H9 (cell line): Measurements from ENCODE around the gene GRIN2A. TPM values are rescaled to one million over a fixed set of nuclear protein-coding genes. Genes with fewer than 3 reads are reported as not detected.
A peak's percentile ranks its signal among the peaks of the same experiment; 100 is the strongest.

Experiments used
- DNase-seq: peaks from one replicate; pipeline ENCODE4 v3.0.0-alpha.2; 2017
- H2AFZ ChIP-seq: one replicate; pipeline ENCODE4 v1.6.1; 2013; ENCODE audit warnings: mild to moderate bottlenecking, low read length, control low read depth, moderate library complexity
- H2AK5ac ChIP-seq: 2 replicates; pipeline ENCODE4 v1.6.1; 2013; ENCODE audit warnings: low read length, control low read depth, mixed read lengths; ENCODE audit not compliant: insufficient read length
- H2BK120ac ChIP-seq: one replicate; pipeline ENCODE4 v1.6.1; 2013; ENCODE audit warnings: low read depth, mild to moderate bottlenecking, low read length, control low read depth, inconsistent platforms; ENCODE audit not compliant: poor library complexity, severe bottlenecking
- H2BK12ac ChIP-seq: 2 replicates; pipeline ENCODE4 v1.6.1; 2013; ENCODE audit warnings: low read length, control low read depth, mixed read lengths, low read depth; ENCODE audit not compliant: insufficient read length
- H2BK15ac ChIP-seq: 2 replicates; pipeline ENCODE4 v1.6.1; 2013; ENCODE audit warnings: low read depth, low read length, control low read depth
- H2BK20ac ChIP-seq: one replicate; pipeline ENCODE4 v1.6.1; 2013; ENCODE audit warnings: low read depth, mild to moderate bottlenecking, low read length, control low read depth, inconsistent platforms; ENCODE audit not compliant: poor library complexity, severe bottlenecking
- H2BK5ac ChIP-seq: 2 replicates; pipeline ENCODE4 v1.6.1; 2013; ENCODE audit warnings: low read length, control low read depth, mixed read lengths; ENCODE audit not compliant: insufficient read length
- H3K14ac ChIP-seq: 2 replicates; pipeline ENCODE4 v1.6.1; 2013; ENCODE audit warnings: low read length, control low read depth; ENCODE audit not compliant: insufficient read depth
- H3K18ac ChIP-seq: 2 replicates; pipeline ENCODE4 v1.6.1; 2013; ENCODE audit warnings: low read depth, mild to moderate bottlenecking, mixed read lengths, low read length, control low read depth; ENCODE audit not compliant: insufficient read length
- H3K23ac ChIP-seq: 2 replicates; pipeline ENCODE4 v1.6.1; 2013; ENCODE audit warnings: low read length, control low read depth, mixed read lengths, low read depth; ENCODE audit not compliant: insufficient read length
- H3K23me2 ChIP-seq: 2 replicates; pipeline ENCODE4 v1.6.1; 2013; ENCODE audit warnings: low read depth, mild to moderate bottlenecking, mixed read lengths, low read length, control low read depth; ENCODE audit not compliant: insufficient read length, poor library complexity, severe bottlenecking
- H3K27ac ChIP-seq: 2 replicates; pipeline ENCODE4 v1.5.1; 2013; ENCODE audit warnings: low read length, control low read depth, mixed read lengths, low read depth; ENCODE audit not compliant: insufficient read length
- H3K27me3 ChIP-seq: 2 replicates; pipeline ENCODE4 v1.6.1; 2013; ENCODE audit warnings: low read length, control low read depth, inconsistent platforms; ENCODE audit not compliant: insufficient read depth
- H3K4ac ChIP-seq: 2 replicates; pipeline ENCODE4 v1.6.1; 2013; ENCODE audit warnings: low read depth, mild to moderate bottlenecking, control low read depth, inconsistent platforms, low read length, moderate library complexity
- H3K4me1 ChIP-seq: 2 replicates; pipeline ENCODE4 v1.6.1; 2013; ENCODE audit warnings: low read length, control low read depth, inconsistent platforms; ENCODE audit not compliant: insufficient read depth
- H3K4me2 ChIP-seq: 2 replicates; pipeline ENCODE4 v1.6.1; 2013; ENCODE audit warnings: low read length, control low read depth, mixed read lengths; ENCODE audit not compliant: insufficient read length, insufficient read depth
- H3K56ac ChIP-seq: 2 replicates; pipeline ENCODE4 v1.6.1; 2013; ENCODE audit warnings: low read depth, mild to moderate bottlenecking, mixed read lengths, low read length, control low read depth; ENCODE audit not compliant: insufficient read length
- H3K79me1 ChIP-seq: 2 replicates; pipeline ENCODE4 v1.6.1; 2013; ENCODE audit warnings: low read depth, mild to moderate bottlenecking, moderate library complexity, low read length, control low read depth, inconsistent platforms; ENCODE audit not compliant: insufficient read depth, poor library complexity, severe bottlenecking
- H3K79me2 ChIP-seq: 2 replicates; pipeline ENCODE4 v1.6.1; 2013; ENCODE audit warnings: low read length, control low read depth, inconsistent platforms; ENCODE audit not compliant: insufficient read depth
- H3K9ac ChIP-seq: 2 replicates; pipeline ENCODE4 v1.6.1; 2013; ENCODE audit warnings: low read length, control low read depth, mixed read lengths; ENCODE audit not compliant: insufficient read length; ENCODE audit errors: extremely low read depth
- H3K9me3 ChIP-seq: one replicate; pipeline ENCODE4 v1.6.1; 2013; ENCODE audit warnings: low read depth, low read length, inconsistent platforms; ENCODE audit not compliant: control insufficient read depth
- H3T11ph ChIP-seq: one replicate; pipeline ENCODE4 v1.6.1; 2013; ENCODE audit warnings: mild to moderate bottlenecking, low read length, control low read depth, inconsistent platforms
- H4K20me1 ChIP-seq: one replicate; pipeline ENCODE4 v1.6.1; 2013; ENCODE audit not compliant: control insufficient read depth, insufficient read length, insufficient read depth
- H4K5ac ChIP-seq: 2 replicates; pipeline ENCODE4 v1.6.1; 2013; ENCODE audit warnings: low read depth, mild to moderate bottlenecking, mixed read lengths, low read length, control low read depth; ENCODE audit not compliant: insufficient read length
- H4K8ac ChIP-seq: replicated peaks from 2 replicates; pipeline ENCODE4 v1.6.1; 2013; ENCODE audit warnings: low read length, control low read depth, mixed read lengths, low read depth; ENCODE audit not compliant: insufficient read length
- H4K91ac ChIP-seq: 2 replicates; pipeline ENCODE4 v1.6.1; 2013; ENCODE audit warnings: low read depth, mild to moderate bottlenecking, moderate library complexity, mixed read lengths, low read length, control low read depth; ENCODE audit not compliant: insufficient read length
- H3K27ac Mint-ChIP-seq, 3 experiments: 2 replicates in 2 of 3; 3 replicates in 1 of 3; pipeline ENCODE4 v1.8.0; 2020 to 2021; ENCODE audit warnings: mixed read lengths in 3 of 3, mild to moderate bottlenecking in 1 of 3, moderate library complexity in 1 of 3
- H3K27me3 Mint-ChIP-seq: 2 replicates; pipeline ENCODE4 v1.8.0; 2021; ENCODE audit warnings: low read depth, mild to moderate bottlenecking, moderate library complexity, mixed read lengths
- H3K36me3 Mint-ChIP-seq, 3 experiments: 2 replicates in 2 of 3; 3 replicates in 1 of 3; pipeline ENCODE4 v1.8.0; 2020 to 2021; ENCODE audit warnings: low read depth in 3 of 3, mixed read lengths in 3 of 3; ENCODE audit not compliant: insufficient read depth in 1 of 3
- H3K4me1 Mint-ChIP-seq, 2 experiments: 2 replicates each; pipeline ENCODE4 v1.8.0; 2020; ENCODE audit warnings: mixed read lengths in 2 of 2
- H3K4me3 Mint-ChIP-seq, 2 experiments: 2 replicates in 1 of 2; 3 replicates in 1 of 2; pipeline ENCODE4 v1.8.0; 2020 to 2021; ENCODE audit warnings: mild to moderate bottlenecking in 2 of 2, mixed read lengths in 2 of 2, moderate library complexity in 1 of 2
- H3K9me3 Mint-ChIP-seq, 2 experiments: 2 replicates in 1 of 2; 3 replicates in 1 of 2; pipeline ENCODE4 v1.8.0; 2020; ENCODE audit warnings: mild to moderate bottlenecking in 2 of 2, mixed read lengths in 2 of 2, moderate library complexity in 1 of 2
- CTCF ChIP-seq: fragments of 200-600 bp; sonication (generic); conservative IDR thresholded peaks from 3 replicates; pipeline ENCODE4 v1.8.0; 2021; ENCODE audit warnings: antibody characterized with exemption, mild to moderate bottlenecking
- WGBS: extraction: QIAGEN DNeasy Blood & Tissue Kit; methylation state at CpG from one replicate; pipeline ENCODE4 v1.1.7; 2013; ENCODE audit warnings: missing lambda C conversion rate, low lambda C conversion rate, mixed read lengths; ENCODE audit not compliant: insufficient read length; ENCODE audit errors: extremely low coverage; 5-methylcytosine and 5-hydroxymethylcytosine counted together
- total RNA-seq: library from RNA; stranded (reverse); gene quantifications from 2 replicates; pipeline ENCODE4 v1.2.1, GENCODE V29; 2021

GRIN2A gene
- total RNA-seq, 1 experiment from 2014 or later = 1.5 TPM

- H3K4me1 Mint-ChIP-seq = peaks cover 22 to 24% of the 10 kb centered on the region in 2 experiments
- H3K27ac Mint-ChIP-seq = no peak overlapping the region
- DNase-seq = peak; percentile 31
- Histone ChIP-seq H4K5ac (no peak overlapping the region), H3K79me1 (no peaks in the 10 kb centered on the region), H3T11ph (no peak overlapping the region), H4K20me1 (no peaks in the 10 kb centered on the region), H2BK120ac (no peak overlapping the region), H4K8ac (no peak overlapping the region), H3K79me2 (no peaks in the 10 kb centered on the region), H3K4ac (no peak overlapping the region), H3K4me1 (peaks cover 5% of the 10 kb centered on the region; the same call in 1 of the 2 replicates), H2AFZ (no peak overlapping the region), H3K4me2 (no peak overlapping the region), H2BK20ac (no peak overlapping the region), H2BK15ac (no peak overlapping the region), H3K9me3 (no peaks in the 10 kb centered on the region), H3K27ac (no peak overlapping the region), H3K56ac (no peak overlapping the region), H3K23me2 (no peaks in the 10 kb centered on the region), H2BK12ac (no peak overlapping the region), H2AK5ac (no peak overlapping the region), H3K9ac (no peak overlapping the region), H3K23ac (no peak overlapping the region), H3K14ac (no peak overlapping the region), H4K91ac (no peak overlapping the region), H2BK5ac (no peak overlapping the region), H3K18ac (no peak overlapping the region), H3K27me3 (no peaks in the 10 kb centered on the region)
- H3K36me3 Mint-ChIP-seq = peaks cover 0 to 12% (median 2%) of the 10 kb centered on the region in 3 experiments; a peak in 2 of 7 replicates
- peaks cover 6% of the 10 kb centered on the region in 2 experiments; a peak in 4 of 5 replicates for H3K9me3 Mint-ChIP-seq
- TF ChIP-seq CTCF = no peak
- peaks cover 9% of the 10 kb centered on the region for H3K27me3 Mint-ChIP-seq
- no CpG with 5 or more reads among the region's 5 CpGs for WGBS
- no peak overlapping the region for H3K4me3 Mint-ChIP-seq
Observed at GRCh38 chr16:10076037-10076436, 106.2 kb downstream of the GRIN2A start.
